Kidney (tissue), 14 donors: ENCODE measurements around the gene STKLD1. TPM values are rescaled to one million over a fixed set of nuclear protein-coding genes. Genes with fewer than 3 reads are reported as not detected.
"Not testable (repeated sequence)": the region's sequence is repeated elsewhere in the genome, so short reads cannot be mapped to it uniquely, and the experiment has no call there.

Experiments used
- DNase-seq, 5 donors: peaks; one replicate each; pipeline ENCODE4 v3.0.0-alpha.2; 2013 to 2020
- FAIRE-seq: peaks from 2 replicates; lab custom pipeline; 2012; peaks lifted over from hg19 to GRCh38; lab: Jason Lieb, UNC
- H3K27ac ChIP-seq, 2 donors: one replicate each; pipeline ENCODE4 v1.7.0; 2013; ENCODE audit warnings: low read depth in 2 of 2, low read length in 2 of 2, inconsistent platforms in 1 of 2
- H3K27me3 ChIP-seq: one replicate; pipeline ENCODE4 v1.7.1; 2013; ENCODE audit warnings: low read length, inconsistent platforms; ENCODE audit not compliant: control insufficient read depth, insufficient read depth
- H3K36me3 ChIP-seq, 3 donors: one replicate each; pipeline versions ENCODE4 v1.7.0 to v1.7.1; 2013; ENCODE audit warnings: low read length in 3 of 3, control low read depth in 1 of 3, inconsistent platforms in 1 of 3; ENCODE audit not compliant: insufficient read depth in 3 of 3, control insufficient read depth in 2 of 3
- H3K4me1 ChIP-seq, 3 donors: one replicate each; pipeline versions ENCODE4 v1.7.0 to v1.7.1; 2013; ENCODE audit warnings: low read length in 3 of 3, inconsistent platforms in 1 of 3, low read depth in 1 of 3; ENCODE audit not compliant: control insufficient read depth in 2 of 3, insufficient read depth in 2 of 3
- H3K4me3 ChIP-seq, 3 donors: one replicate each; pipeline versions ENCODE4 v1.7.0 to v1.8.1; 2013; ENCODE audit warnings: low read length in 3 of 3, control low read depth in 1 of 3, inconsistent platforms in 1 of 3
- H3K9ac ChIP-seq, 3 donors: one replicate each; pipeline versions ENCODE4 v1.7.0 to v1.7.1; 2013; ENCODE audit warnings: low read length in 3 of 3, control low read depth in 1 of 3, inconsistent platforms in 1 of 3
- H3K9me3 ChIP-seq, 3 donors: one replicate each; pipeline versions ENCODE4 v1.7.0 to v1.7.1; 2013; ENCODE audit warnings: low read length in 3 of 3, control low read depth in 1 of 3, inconsistent platforms in 1 of 3; ENCODE audit not compliant: control insufficient read depth in 2 of 3, insufficient read depth in 1 of 3
- intact Hi-C: fragments of 100-400 bp; cut with DNase I; formaldehyde crosslinking; loops from one replicate; pipeline ENCODE4 v1.11.1; 2022
- polyA plus RNA-seq: library from polyadenylated mRNA; stranded (reverse); fragments of 350-450 nt; fragmentation: Illumina TruSeq; extraction: RNeasy Lipid Tissue Mini Kit (QIAGEN cat#74804); gene quantifications from one replicate; pipeline ENCODE4 v1.2.3, GENCODE V29; 2014; ENCODE audit warnings: low read depth, low replicate concordance; ENCODE audit not compliant: insufficient read depth
- total RNA-seq: library from RNA; stranded (reverse); fragmentation: NEBNext Ultra II Directional; extraction: Animal tissue kit (Norgen Biotek cat#: 25700); gene quantifications from one replicate; pipeline ENCODE4 v1.2.1, GENCODE V29; 2021
- TF ChIP-seq, protein P1 (sequence below): IDR thresholded peaks from 3 replicates; pipeline ENCODE4 v1.5.1; 2012; ENCODE audit warnings: mild to moderate bottlenecking, moderate library complexity, borderline replicate concordance; ENCODE audit not compliant: insufficient read depth; ENCODE audit errors: extremely low read depth
- donor health status: control.
- donor health status: control.
- donor health status: control.
- donor health status: control.
- donor health status: control.
- donor health status: DM: yes; HTN: yes; CAD: no.
- donor health status: Normal renal cell carcinoma (clear cell type).

Gene STKLD1
- total and polyA plus RNA-seq, 2 donors from 2014 or later, result 1.9 to 4.0 TPM

DNA sequence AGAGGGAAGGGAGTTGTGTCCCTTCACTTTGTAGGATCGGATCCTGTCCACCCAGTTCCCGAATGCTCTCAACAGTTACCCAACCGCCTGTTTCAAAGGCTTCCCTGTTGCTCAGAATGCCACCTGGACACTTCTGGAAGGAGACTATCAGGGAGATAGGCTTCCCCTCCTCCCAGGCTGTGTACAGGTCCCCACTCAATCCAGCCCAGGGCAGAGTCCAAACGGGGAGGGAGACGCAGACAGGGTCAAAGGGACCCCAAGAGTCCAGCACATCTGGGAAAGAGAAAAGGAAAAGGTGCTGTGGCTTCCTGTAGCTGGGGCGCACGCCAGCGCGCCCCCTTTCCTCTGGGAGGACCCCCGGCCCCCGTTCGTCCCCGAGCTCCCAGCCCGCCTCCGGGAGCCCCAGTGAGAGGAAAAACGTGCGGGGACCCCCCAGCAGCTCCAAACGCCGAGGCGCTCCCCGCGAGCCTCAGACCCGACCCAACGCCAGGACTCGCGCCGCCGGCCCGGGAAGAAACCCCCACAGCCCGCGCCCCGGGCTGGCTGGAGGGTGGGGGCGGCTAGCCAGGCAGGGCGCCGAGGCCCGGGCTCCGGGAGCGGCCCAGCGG is 946 bp upstream of the STKLD1 start:
- peak overlapping the region; percentile 77 to 89 for H3K27ac ChIP-seq
- peaks cover 2 to 11% (median 3%) of the 10 kb centered on the region in 3 donors for H3K36me3 ChIP-seq
- H3K9me3 ChIP-seq, result peaks cover 0 to 3% (median 0%) of the 10 kb centered on the region in 3 donors
- TF ChIP-seq, protein P1, sequence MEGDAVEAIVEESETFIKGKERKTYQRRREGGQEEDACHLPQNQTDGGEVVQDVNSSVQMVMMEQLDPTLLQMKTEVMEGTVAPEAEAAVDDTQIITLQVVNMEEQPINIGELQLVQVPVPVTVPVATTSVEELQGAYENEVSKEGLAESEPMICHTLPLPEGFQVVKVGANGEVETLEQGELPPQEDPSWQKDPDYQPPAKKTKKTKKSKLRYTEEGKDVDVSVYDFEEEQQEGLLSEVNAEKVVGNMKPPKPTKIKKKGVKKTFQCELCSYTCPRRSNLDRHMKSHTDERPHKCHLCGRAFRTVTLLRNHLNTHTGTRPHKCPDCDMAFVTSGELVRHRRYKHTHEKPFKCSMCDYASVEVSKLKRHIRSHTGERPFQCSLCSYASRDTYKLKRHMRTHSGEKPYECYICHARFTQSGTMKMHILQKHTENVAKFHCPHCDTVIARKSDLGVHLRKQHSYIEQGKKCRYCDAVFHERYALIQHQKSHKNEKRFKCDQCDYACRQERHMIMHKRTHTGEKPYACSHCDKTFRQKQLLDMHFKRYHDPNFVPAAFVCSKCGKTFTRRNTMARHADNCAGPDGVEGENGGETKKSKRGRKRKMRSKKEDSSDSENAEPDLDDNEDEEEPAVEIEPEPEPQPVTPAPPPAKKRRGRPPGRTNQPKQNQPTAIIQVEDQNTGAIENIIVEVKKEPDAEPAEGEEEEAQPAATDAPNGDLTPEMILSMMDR, result no peak
- intact Hi-C loops, result no loop called here
- FAIRE-seq (no peak), DNase-seq (peak in 4 of 5 donors; percentile 37 to 66 (median 56))
- H3K9ac ChIP-seq, result peak overlapping the region; percentile 79 to 98 (median 92)
- H3K27me3 ChIP-seq, result no peaks in the 10 kb centered on the region
- peaks cover 0 to 31% (median 14%) of the 10 kb centered on the region in 3 donors for H3K4me1 ChIP-seq
- H3K4me3 ChIP-seq, result peak overlapping the region; percentile 77 to 95 (median 87)

DNA sequence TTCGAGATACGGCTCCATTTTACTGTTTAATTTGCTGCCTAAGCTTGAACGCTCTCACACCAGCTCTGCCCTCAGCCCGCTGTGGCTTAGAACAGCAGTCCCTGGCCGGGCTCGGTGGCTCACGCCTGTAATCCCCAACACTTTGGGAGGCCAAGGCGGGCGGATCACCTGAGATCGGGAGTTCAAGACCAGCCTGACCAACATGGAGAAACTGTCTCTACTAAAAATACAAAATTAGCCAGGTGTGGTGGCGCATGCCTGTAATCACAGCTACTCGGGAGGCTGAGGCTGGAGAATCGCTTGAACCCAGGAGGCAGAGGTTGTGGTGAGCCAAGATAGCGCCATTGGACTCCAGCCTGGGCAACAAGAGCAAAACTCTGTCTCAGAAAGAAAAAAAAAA is 1.1 kb downstream of the STKLD1 start:
- H3K9me3 ChIP-seq, intact Hi-C loops, H3K27me3 ChIP-seq, H3K9ac ChIP-seq, DNase-seq, FAIRE-seq, H3K27ac ChIP-seq, H3K36me3 ChIP-seq, H3K4me3 ChIP-seq: not testable (repeated sequence)
- H3K4me1 ChIP-seq, result peaks cover 0 to 10% (median 4%) of the 10 kb centered on the region in 3 donors

DNA sequence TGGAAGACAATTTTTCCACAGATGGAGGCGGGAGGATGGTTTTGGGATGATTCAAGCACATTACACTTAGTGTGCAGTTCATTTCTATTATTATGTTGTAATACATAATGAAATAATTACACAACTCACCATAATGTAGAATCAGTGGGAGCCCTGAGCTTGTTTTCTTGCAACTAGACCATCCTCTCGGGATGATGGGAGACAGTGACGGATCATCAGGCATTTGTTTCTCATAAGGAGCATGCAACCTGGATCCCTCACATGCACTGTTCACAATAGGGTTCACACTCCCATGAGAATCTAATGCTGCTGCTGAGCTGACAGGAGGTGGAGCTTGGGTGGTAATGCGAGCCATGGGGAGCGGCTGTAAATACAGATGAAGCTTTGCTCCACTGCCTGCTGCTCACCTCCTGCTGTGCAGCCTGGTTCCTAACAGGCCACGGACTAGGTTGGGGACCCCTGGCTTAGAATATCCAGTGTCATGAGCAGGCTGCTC is 1.6 kb downstream of the STKLD1 start:
- no peak for DNase-seq
- TF ChIP-seq, protein P1, result no peak
- Histone ChIP-seq H3K4me3 (no peak overlapping the region), H3K9ac (no peak overlapping the region), H3K36me3 (peaks cover 0 to 2% (median 0%) of the 10 kb centered on the region in 3 donors), H3K27ac (no peak overlapping the region), H3K9me3 (peaks cover 0 to 3% (median 0%) of the 10 kb centered on the region in 3 donors), H3K27me3 (no peaks in the 10 kb centered on the region), H3K4me1 (peaks cover 0 to 6% (median 0%) of the 10 kb centered on the region in 3 donors)
- intact Hi-C loops, result no loop called here
- no peak for FAIRE-seq

DNA sequence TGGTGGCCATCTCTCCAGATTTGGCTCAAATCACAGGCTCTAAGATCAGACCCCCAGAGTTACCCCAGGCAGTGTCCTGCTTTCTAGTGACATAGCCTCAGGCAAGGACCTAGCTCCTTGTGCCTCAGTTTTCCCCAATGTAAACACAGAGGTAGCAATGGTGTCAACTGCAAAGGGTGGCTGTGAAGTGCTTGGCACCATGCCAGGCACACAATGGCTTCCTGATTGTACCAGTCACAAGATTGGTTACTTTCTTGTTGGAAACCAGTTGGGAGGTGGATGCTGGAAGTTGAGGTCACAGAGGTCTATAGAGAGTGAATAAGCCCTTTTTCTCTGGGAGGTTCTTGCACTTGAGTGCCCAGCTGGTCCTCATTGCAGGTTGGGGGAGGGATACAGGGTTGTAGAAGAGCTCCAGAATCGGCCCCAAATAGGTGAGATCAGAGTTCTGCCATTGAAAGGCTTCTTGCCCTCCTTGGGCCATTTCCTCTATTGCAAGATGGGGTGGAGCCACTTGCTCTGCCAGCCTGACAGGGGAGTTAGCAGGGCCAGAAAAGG is 2.3 kb downstream of the STKLD1 start:
- TF ChIP-seq, protein P1, result no peak
- FAIRE-seq, result no peak
- peaks cover 0 to 3% (median 0%) of the 10 kb centered on the region in 3 donors for H3K36me3 ChIP-seq
- no peak for DNase-seq
- peaks cover 0 to 4% (median 3%) of the 10 kb centered on the region in 3 donors for H3K9me3 ChIP-seq
- H3K27me3 ChIP-seq, result no peaks in the 10 kb centered on the region
- H3K4me1 ChIP-seq, result no peaks in the 10 kb centered on the region
- H3K9ac ChIP-seq, result no peak overlapping the region
- intact Hi-C loops, result no loop called here
- no peak overlapping the region for H3K27ac ChIP-seq
- no peak overlapping the region for H3K4me3 ChIP-seq
